ENCODE results near the gene TLL2. TPM values are rescaled to one million over a fixed set of nuclear protein-coding genes. Genes with fewer than 3 reads are reported as not detected.
A peak's percentile ranks its signal among the peaks of the same experiment; 100 is the strongest.

Gene TLL2
- total and polyA plus RNA-seq, 11 donors, result 1.8 to 8.6 (median 4.6) TPM

GRCh38 chr10:96379758-96380157 is 134.0 kb downstream of the TLL2 start:
- ATAC-seq (no peak), DNase-seq (no peak)
- H3K27me3 ChIP-seq, result no peaks in the 10 kb centered on the region
- H3K4me3 ChIP-seq, result no peak overlapping the region
- H3K9me3 ChIP-seq, result no peaks in the 10 kb centered on the region
- 59 to 73% (median 63%) methylated on average over 8 of the region's 8 CpGs for WGBS, 4 donors
- no peak overlapping the region for H3K27ac ChIP-seq
- peaks cover 0 to 27% (median 9%) of the 10 kb centered on the region in 12 donors for H3K4me1 ChIP-seq
- intact Hi-C loops (cut with DNase I), result loop anchor here in 8 of 10 donors (5.0 to 10.0 kb wide), 9 partner anchors 133 to 655 kb away; partner anchors contain the start of genes TLL2 (in 5 of the 8) and LCOR (in 4 of the 8)
- TF ChIP-seq POLR2A (IDR thresholded peaks at IDR 0.05) (no peak), CTCF (IDR thresholded peaks at IDR 0.05) (no peak)
- H3K36me3 ChIP-seq, result no peaks in the 10 kb centered on the region

- no peaks in the 10 kb centered on the region for H3K9me3 ChIP-seq
- H3K27ac ChIP-seq, result peak overlapping the region in 3 of 12 donors; percentile 5 to 52 (median 40)
- ATAC-seq, result no peak
- no peaks in the 10 kb centered on the region for H3K27me3 ChIP-seq
- intact Hi-C loops (cut with DNase I), result loop anchor here in 8 of 10 donors (5.0 to 10.0 kb wide), 9 partner anchors 134 to 656 kb away; partner anchors contain the start of genes TLL2 (in 5 of the 8) and LCOR (in 4 of the 8)
- H3K36me3 ChIP-seq, result no peaks in the 10 kb centered on the region
- DNase-seq, result no peak
- TF ChIP-seq POLR2A (IDR thresholded peaks at IDR 0.05) (no peak), CTCF (IDR thresholded peaks at IDR 0.05) (no peak)
- 91 to 95% (median 91%) methylated on average over 15 of the region's 15 CpGs for WGBS, 4 donors
- no peak overlapping the region for H3K4me3 ChIP-seq
- H3K4me1 ChIP-seq, result peaks cover 0 to 27% (median 11%) of the 10 kb centered on the region in 12 donors
These were observed 135.0 kb downstream of the TLL2 start for GRCh38 chr10:96378741-96379140.

GRCh38 chr10:96377816-96378294 is 135.9 kb downstream of the TLL2 start:
- Histone ChIP-seq H3K4me3 (no peak overlapping the region), H3K36me3 (no peaks in the 10 kb centered on the region), H3K27me3 (no peaks in the 10 kb centered on the region), H3K27ac (peak overlapping the region in 3 of 12 donors; percentile 5 to 52 (median 15)), H3K9me3 (no peaks in the 10 kb centered on the region), H3K4me1 (peaks cover 0 to 27% (median 11%) of the 10 kb centered on the region in 12 donors)
- TF ChIP-seq CTCF (IDR thresholded peaks at IDR 0.05) (peak in 1 of 12 donors; percentile 11), POLR2A (IDR thresholded peaks at IDR 0.05) (no peak)
- intact Hi-C loops (cut with DNase I), result loop anchor here in 8 of 10 donors (5.0 to 10.0 kb wide), 9 partner anchors 134 to 657 kb away; partner anchors contain the start of genes TLL2 (in 5 of the 8) and LCOR (in 4 of the 8)
- 30 to 41% (median 36%) methylated on average over 6 of the region's 6 CpGs for WGBS, 4 donors
- ATAC-seq (peak; percentile 20 to 55 (median 49)), DNase-seq (peak in 4 of 5 donors; percentile 56 to 73 (median 60))

GRCh38 chr10:96376483-96376882 is 137.2 kb downstream of the TLL2 start:
- no peak for DNase-seq
- peaks cover 0 to 27% (median 11%) of the 10 kb centered on the region in 12 donors for H3K4me1 ChIP-seq
- intact Hi-C loops (cut with DNase I), result loop anchor here in 8 of 10 donors (5.0 to 10.0 kb wide), 9 partner anchors 136 to 658 kb away; partner anchors contain the start of genes TLL2 (in 5 of the 8) and LCOR (in 4 of the 8)
- no peak for ATAC-seq
- no peaks in the 10 kb centered on the region for H3K27me3 ChIP-seq
- TF ChIP-seq CTCF (IDR thresholded peaks at IDR 0.05) (no peak), POLR2A (IDR thresholded peaks at IDR 0.05) (no peak)
- H3K9me3 ChIP-seq, result no peaks in the 10 kb centered on the region
- no peaks in the 10 kb centered on the region for H3K36me3 ChIP-seq
- 66 to 87% (median 75%) methylated on average over 6 to 7 of the region's 7 CpGs for WGBS, 4 donors
- H3K4me3 ChIP-seq, result no peak overlapping the region
- no peak overlapping the region for H3K27ac ChIP-seq
